ENCODE measurements around the gene NECTIN3. TPM values are rescaled to one million over a fixed set of nuclear protein-coding genes. Genes with fewer than 3 reads are reported as not detected.

NECTIN3 gene
- total RNA-seq, 1 donor from 2014 or later, result 3.0 TPM

GRCh38 chr3:111193472-111193871 lies 121.9 kb downstream of the NECTIN3 start:
- Mint-ChIP-seq H3K36me3 (ENCODE audit: low read depth) (peaks cover 8% of the 10 kb centered on the region), H3K4me3 (no peak overlapping the region), H3K9me3 (peaks cover 17% of the 10 kb centered on the region), H3K4me1 (peaks cover 15% of the 10 kb centered on the region), H3K27ac (no peak overlapping the region), H3K27me3 (no peaks in the 10 kb centered on the region)
- intact Hi-C loops (cut with micrococcal nuclease), result no loop called here
- DNase-seq, result no peak

DNA sequence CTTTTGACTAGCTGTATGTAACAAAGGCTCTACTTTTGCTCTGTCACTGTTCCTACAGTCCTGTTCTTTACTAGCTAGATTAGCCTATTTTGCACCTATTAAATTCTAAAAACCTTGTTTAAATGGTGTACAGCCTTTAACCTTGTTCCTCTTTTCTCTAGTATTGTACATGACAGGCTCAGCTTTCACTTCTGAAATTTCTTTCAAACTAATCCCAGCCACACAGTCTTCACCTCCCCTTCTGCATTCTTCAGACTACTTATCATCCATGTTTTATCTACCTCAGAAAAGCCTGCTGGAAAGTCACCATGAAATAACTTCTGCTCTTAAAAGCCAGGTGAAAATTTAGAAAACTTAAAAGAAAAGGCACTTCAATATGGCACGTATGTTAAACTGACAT lies 122.4 kb downstream of the NECTIN3 start:
- Mint-ChIP-seq H3K9me3 (peaks cover 17% of the 10 kb centered on the region), H3K4me3 (no peak overlapping the region), H3K27ac (no peak overlapping the region), H3K27me3 (no peaks in the 10 kb centered on the region), H3K36me3 (ENCODE audit: low read depth) (peaks cover 8% of the 10 kb centered on the region), H3K4me1 (peaks cover 15% of the 10 kb centered on the region)
- intact Hi-C loops (cut with micrococcal nuclease), result no loop called here
- no peak for DNase-seq

GRCh38 chr3:111197485-111197884 lies 125.9 kb downstream of the NECTIN3 start:
- Mint-ChIP-seq H3K4me3 (no peak overlapping the region), H3K36me3 (ENCODE audit: low read depth) (peaks cover 2% of the 10 kb centered on the region), H3K27ac (no peak overlapping the region), H3K27me3 (no peaks in the 10 kb centered on the region), H3K4me1 (peaks cover 6% of the 10 kb centered on the region), H3K9me3 (peaks cover 8% of the 10 kb centered on the region)
- intact Hi-C loops (cut with micrococcal nuclease), result no loop called here
- DNase-seq, result peak; percentile 47

GRCh38 chr3:111200027-111200426 lies 128.4 kb downstream of the NECTIN3 start:
- peaks cover 6% of the 10 kb centered on the region for H3K4me1 Mint-ChIP-seq
- DNase-seq, result no peak
- H3K36me3 Mint-ChIP-seq (ENCODE audit: low read depth), result no peaks in the 10 kb centered on the region
- H3K4me3 Mint-ChIP-seq, result no peak overlapping the region
- peaks cover 4% of the 10 kb centered on the region for H3K9me3 Mint-ChIP-seq
- intact Hi-C loops (cut with micrococcal nuclease), result no loop called here
- H3K27ac Mint-ChIP-seq, result no peak overlapping the region
- no peaks in the 10 kb centered on the region for H3K27me3 Mint-ChIP-seq

- H3K9me3 Mint-ChIP-seq, result no peaks in the 10 kb centered on the region
- H3K4me1 Mint-ChIP-seq, result no peaks in the 10 kb centered on the region
- intact Hi-C loops (cut with micrococcal nuclease), result no loop called here
- H3K27me3 Mint-ChIP-seq, result no peaks in the 10 kb centered on the region
- no peaks in the 10 kb centered on the region for H3K36me3 Mint-ChIP-seq (ENCODE audit: low read depth)
- H3K4me3 Mint-ChIP-seq, result no peak overlapping the region
- no peak overlapping the region for H3K27ac Mint-ChIP-seq
- no peak for DNase-seq
Measured at GRCh38 chr3:111210003-111210711, 138.5 kb downstream of the NECTIN3 start.

- H3K36me3 Mint-ChIP-seq (ENCODE audit: low read depth), result no peaks in the 10 kb centered on the region
- intact Hi-C loops (cut with micrococcal nuclease), result no loop called here
- H3K4me1 Mint-ChIP-seq, result no peaks in the 10 kb centered on the region
- no peak for DNase-seq
- H3K4me3 Mint-ChIP-seq, result no peak overlapping the region
- H3K9me3 Mint-ChIP-seq, result no peaks in the 10 kb centered on the region
- H3K27me3 Mint-ChIP-seq, result no peaks in the 10 kb centered on the region
- H3K27ac Mint-ChIP-seq, result no peak overlapping the region
Measured at GRCh38 chr3:111210866-111211564, 139.4 kb downstream of the NECTIN3 start.

GRCh38 chr3:111212511-111212910 lies 140.9 kb downstream of the NECTIN3 start:
- intact Hi-C loops (cut with micrococcal nuclease), result no loop called here
- H3K9me3 Mint-ChIP-seq, result no peaks in the 10 kb centered on the region
- peaks cover 3% of the 10 kb centered on the region for H3K27me3 Mint-ChIP-seq
- no peaks in the 10 kb centered on the region for H3K4me1 Mint-ChIP-seq
- no peak for DNase-seq
- H3K4me3 Mint-ChIP-seq, result no peak overlapping the region
- no peaks in the 10 kb centered on the region for H3K36me3 Mint-ChIP-seq (ENCODE audit: low read depth)
- no peak overlapping the region for H3K27ac Mint-ChIP-seq

DNA sequence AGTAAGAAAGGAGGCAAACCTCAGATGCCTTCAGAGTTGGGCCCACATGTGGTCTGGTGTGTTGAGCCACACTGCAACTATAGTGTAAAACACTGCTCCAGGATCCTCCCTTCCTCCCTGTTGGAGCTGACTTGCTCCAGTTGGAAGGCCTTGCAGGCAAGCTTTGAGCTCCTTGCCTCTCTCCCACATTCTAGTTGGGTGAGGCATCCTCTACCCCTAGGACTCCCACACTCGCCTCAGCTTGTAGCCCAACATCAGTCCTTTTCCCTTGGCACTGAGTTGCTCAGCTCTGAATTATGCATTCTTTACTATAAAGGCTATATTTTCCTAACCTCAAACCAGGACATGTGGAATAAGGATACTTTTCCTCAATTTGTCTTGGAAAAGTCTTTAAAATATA lies 143.9 kb downstream of the NECTIN3 start:
- Mint-ChIP-seq H3K27ac (no peak overlapping the region), H3K4me3 (no peak overlapping the region), H3K9me3 (no peaks in the 10 kb centered on the region), H3K36me3 (ENCODE audit: low read depth) (no peaks in the 10 kb centered on the region), H3K4me1 (no peaks in the 10 kb centered on the region), H3K27me3 (peaks cover 3% of the 10 kb centered on the region)
- no peak for DNase-seq
- intact Hi-C loops (cut with micrococcal nuclease), result no loop called here

DNA sequence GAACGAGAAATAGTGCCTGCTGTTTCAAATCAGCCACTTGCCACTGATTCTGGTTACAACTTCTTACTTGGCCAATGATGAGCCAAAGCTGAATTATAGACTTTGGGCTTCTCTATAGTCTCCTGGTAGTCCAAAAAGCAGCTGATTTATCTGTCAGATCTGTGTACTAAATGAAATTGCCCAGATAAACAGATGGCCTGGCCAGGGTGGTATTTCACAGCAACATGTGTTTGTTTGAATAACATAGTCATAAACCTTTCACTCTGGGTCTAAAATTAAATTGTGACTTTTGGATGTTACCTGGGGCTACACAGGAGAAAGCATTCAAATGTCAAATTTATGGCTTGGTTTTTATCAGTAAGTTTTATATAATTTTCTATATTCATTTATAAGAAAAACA lies 147.0 kb downstream of the NECTIN3 start:
- H3K36me3 Mint-ChIP-seq (ENCODE audit: low read depth), result no peaks in the 10 kb centered on the region
- no peaks in the 10 kb centered on the region for H3K4me1 Mint-ChIP-seq
- H3K27ac Mint-ChIP-seq, result no peak overlapping the region
- peaks cover 3% of the 10 kb centered on the region for H3K27me3 Mint-ChIP-seq
- H3K9me3 Mint-ChIP-seq, result no peaks in the 10 kb centered on the region
- intact Hi-C loops (cut with micrococcal nuclease), result no loop called here
- no peak overlapping the region for H3K4me3 Mint-ChIP-seq
- peak; percentile 18 for DNase-seq

DNA sequence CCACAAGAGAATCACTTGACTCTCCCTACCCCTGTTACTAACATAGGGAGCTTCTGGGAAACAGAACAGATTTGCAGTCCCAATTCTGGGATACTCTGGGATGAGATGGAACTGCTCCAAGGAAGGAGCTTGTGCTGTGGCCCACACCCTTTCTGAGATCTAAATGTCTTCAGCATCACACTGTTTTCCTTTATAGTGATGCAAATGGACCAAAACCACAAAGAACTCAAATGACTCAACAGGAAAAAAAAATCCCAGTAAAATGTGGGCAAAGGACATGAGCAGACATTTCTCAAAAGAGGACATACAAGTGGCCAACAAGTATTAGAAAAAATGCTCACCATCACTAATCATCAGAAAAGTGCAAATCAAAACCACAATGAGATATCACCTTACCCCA lies 155.6 kb downstream of the NECTIN3 start:
- no peak for DNase-seq
- Mint-ChIP-seq H3K27me3 (peaks cover 3% of the 10 kb centered on the region), H3K4me1 (peaks cover 16% of the 10 kb centered on the region), H3K9me3 (peaks cover 25% of the 10 kb centered on the region), H3K4me3 (no peak overlapping the region), H3K36me3 (ENCODE audit: low read depth) (peaks cover 4% of the 10 kb centered on the region), H3K27ac (no peak overlapping the region)
- intact Hi-C loops (cut with micrococcal nuclease), result no loop called here

DNA sequence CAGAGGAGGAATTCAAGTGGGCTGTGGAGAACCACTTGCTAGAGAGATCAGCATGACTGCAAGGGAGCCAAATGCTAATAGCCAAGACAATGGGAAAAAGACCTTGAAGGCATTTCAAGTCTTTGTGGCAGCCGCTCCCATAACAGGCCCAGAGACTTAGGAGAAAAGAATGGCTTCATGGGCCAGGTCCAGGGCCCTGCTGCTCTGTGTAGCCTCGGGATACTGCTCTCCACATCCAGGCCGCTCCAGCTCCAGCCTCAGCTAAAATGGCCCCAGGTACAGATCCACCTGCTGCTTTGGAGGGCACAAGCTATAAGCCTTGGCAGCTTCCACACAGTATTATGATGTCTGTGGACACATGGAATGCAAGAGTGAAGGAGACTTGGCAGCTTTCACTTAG lies 157.7 kb downstream of the NECTIN3 start:
- DNase-seq, result no peak
- H3K27ac Mint-ChIP-seq, result no peak overlapping the region
- peaks cover 21% of the 10 kb centered on the region for H3K4me1 Mint-ChIP-seq
- H3K9me3 Mint-ChIP-seq, result peaks cover 29% of the 10 kb centered on the region
- H3K4me3 Mint-ChIP-seq, result no peak overlapping the region
- H3K27me3 Mint-ChIP-seq, result peaks cover 3% of the 10 kb centered on the region
- intact Hi-C loops (cut with micrococcal nuclease), result no loop called here
- H3K36me3 Mint-ChIP-seq (ENCODE audit: low read depth), result peaks cover 4% of the 10 kb centered on the region

DNA sequence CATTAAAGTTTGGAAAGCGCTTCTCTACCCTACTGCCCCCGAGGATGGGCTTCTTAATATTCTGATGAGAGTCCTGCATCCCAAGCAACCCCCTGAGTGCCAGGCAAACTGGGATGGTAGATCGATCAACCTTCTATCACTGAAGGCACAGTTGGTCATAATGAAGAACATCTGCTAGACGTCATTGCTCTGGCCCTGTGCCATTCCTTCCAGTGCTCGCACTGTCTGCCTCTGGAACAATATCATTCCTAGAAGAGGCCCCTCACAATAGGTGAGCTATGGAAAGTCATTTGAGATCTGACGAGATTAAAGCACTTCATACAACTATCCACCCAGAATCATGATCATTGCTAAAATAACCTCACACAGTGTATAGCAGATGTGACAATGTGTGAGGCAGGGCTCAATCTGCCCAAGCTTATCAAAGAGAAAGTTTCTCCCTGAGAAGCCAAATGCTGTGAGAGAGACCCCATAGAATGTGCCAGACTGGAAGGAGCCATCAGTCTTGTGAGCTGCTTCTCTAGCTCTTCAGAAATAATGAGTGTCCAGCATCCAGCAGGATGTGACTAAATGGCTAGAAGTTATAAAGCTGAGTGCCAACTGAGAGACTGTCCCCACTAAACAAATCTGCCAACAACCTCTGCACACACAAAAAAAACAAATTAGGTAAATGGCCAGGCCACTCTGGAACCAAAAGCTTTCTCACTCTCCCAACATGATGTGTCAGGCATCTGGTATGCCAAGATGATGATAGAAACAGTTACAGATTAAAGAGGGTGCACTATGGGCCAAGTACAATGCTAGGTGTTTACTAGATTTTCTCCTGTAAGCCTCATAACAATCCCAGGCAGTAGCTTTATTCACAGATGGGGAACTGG lies 165.5 kb downstream of the NECTIN3 start:
- H3K9me3 Mint-ChIP-seq, result peaks cover 24% of the 10 kb centered on the region
- H3K36me3 Mint-ChIP-seq (ENCODE audit: low read depth), result peaks cover 11% of the 10 kb centered on the region
- no peaks in the 10 kb centered on the region for H3K27me3 Mint-ChIP-seq
- DNase-seq, result no peak
- H3K4me3 Mint-ChIP-seq, result no peak overlapping the region
- H3K27ac Mint-ChIP-seq, result no peak overlapping the region
- intact Hi-C loops (cut with micrococcal nuclease), result loop anchor here (5.0 to 10.0 kb wide), 4 partner anchors 45 to 1432 kb away; partner anchors contain the start of gene ZBED2
- H3K4me1 Mint-ChIP-seq, result peaks cover 38% of the 10 kb centered on the region

DNA sequence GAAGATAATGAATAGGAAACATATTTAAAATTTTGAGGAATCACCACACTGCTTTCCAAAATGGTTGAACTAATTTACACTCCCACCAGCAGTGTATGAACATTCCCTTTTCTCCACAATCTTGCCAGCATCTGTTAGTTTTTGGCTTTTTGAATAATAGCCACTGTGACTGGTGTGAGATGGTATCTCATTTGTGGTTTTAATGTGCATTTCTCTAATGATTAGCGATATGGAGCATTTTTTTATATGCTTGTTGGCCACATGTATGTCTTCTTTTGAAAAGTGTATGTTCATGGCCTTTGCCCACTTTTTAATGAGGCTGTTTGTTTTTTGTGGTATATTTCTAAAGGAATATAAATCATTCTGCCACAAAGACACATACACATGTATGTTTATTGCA lies 166.3 kb downstream of the NECTIN3 start:
- no peak for DNase-seq
- peaks cover 38% of the 10 kb centered on the region for H3K4me1 Mint-ChIP-seq
- no peaks in the 10 kb centered on the region for H3K27me3 Mint-ChIP-seq
- no peak overlapping the region for H3K4me3 Mint-ChIP-seq
- intact Hi-C loops (cut with micrococcal nuclease), result loop anchor here (2.0 to 10.0 kb wide), 7 partner anchors 44 to 1433 kb away; partner anchors contain the start of genes NECTIN3 and ZBED2
- H3K9me3 Mint-ChIP-seq, result peaks cover 24% of the 10 kb centered on the region
- peaks cover 11% of the 10 kb centered on the region for H3K36me3 Mint-ChIP-seq (ENCODE audit: low read depth)
- H3K27ac Mint-ChIP-seq, result no peak overlapping the region

DNA sequence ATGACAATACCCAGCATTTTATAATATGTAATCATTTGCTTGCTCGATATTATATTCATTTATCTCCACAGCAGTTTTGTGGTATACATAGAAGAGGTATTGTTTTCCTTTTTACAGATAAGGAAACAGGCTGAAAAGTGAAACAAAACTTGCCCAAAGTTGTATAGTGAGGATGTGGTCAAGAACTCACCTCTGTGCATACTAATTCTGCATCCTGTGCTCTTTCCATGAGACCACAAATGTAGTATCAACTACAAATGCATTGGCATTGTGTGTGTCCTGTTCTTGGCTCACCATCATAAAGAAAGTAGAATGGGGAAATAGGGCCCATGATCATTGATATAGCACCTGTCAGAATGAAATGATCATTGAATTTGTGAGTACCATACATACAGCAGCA lies 167.3 kb downstream of the NECTIN3 start:
- H3K4me3 Mint-ChIP-seq, result peak overlapping the region; percentile 34

More for the DNA sequence above, 167.3 kb downstream of the NECTIN3 start:
- intact Hi-C loops (cut with micrococcal nuclease), result loop anchor here (1.0 to 10.0 kb wide), 9 partner anchors 21 to 1434 kb away; partner anchors contain the start of genes NECTIN3 and ZBED2
- Mint-ChIP-seq H3K9me3 (peaks cover 27% of the 10 kb centered on the region), H3K36me3 (ENCODE audit: low read depth) (peaks cover 11% of the 10 kb centered on the region), H3K4me1 (peaks cover 37% of the 10 kb centered on the region), H3K27me3 (no peaks in the 10 kb centered on the region), H3K27ac (peak overlapping the region; percentile 52)
- peak; percentile 85 for DNase-seq

Data from activated CD4-positive, alpha-beta T cell treated with anti-CD3 and anti-CD28 coated beads, Interleukin-2, amount 10 ng/mL, durations not matched to agents 24 days and 14 days (primary cell).